HCT116 (cell line): Measurements from ENCODE around the gene ALDH9A1. TPM values are rescaled to one million over a fixed set of nuclear protein-coding genes. Genes with fewer than 3 reads are reported as not detected.

Source experiments
- ATAC-seq: fragments of 200-7000 bp; cut with Tn5 transposase; 2 replicates; pipeline ENCODE4 v1.9.1; 2020; ENCODE audit warnings: mild to moderate bottlenecking, moderate library complexity
- BruUV-seq: library from RNA; stranded (reverse); fragments of 400-500 nt; replicated peaks from 2 replicates; lab custom pipeline; 2021; lab: Mats Ljungman, UMichigan
- CTCF ChIA-PET: fragments of 300-600 bp; sonication (Branson Sonifier 250); formaldehyde crosslinking; loops from one replicate; lab custom pipeline; 2021; ENCODE audit warnings: antibody characterized with exemption; lab: Charles Lee
- POLR2A ChIA-PET: fragments of 300-600, 350-600 bp; sonication (Branson Sonifier 250); formaldehyde crosslinking; loops from one replicate; lab custom pipeline; 2021; ENCODE audit warnings: antibody characterized with exemption; lab: Charles Lee
- RAD21 ChIA-PET, 2 experiments: fragments of 300-600 bp; sonication (Branson Sonifier 250); formaldehyde crosslinking; loops; one replicate each; lab custom pipeline; 2023; ENCODE audit warnings: low total read pairs in 2 of 2; ENCODE audit not compliant: uncharacterized antibody in 2 of 2, unreplicated experiment in 2 of 2, low non-redundant PET in 1 of 2; lab: Charles Lee
- DNase-seq: peaks from one replicate; pipeline ENCODE4 v3.0.0-alpha.2; 2010; ENCODE audit warnings: low read depth, low spot score
- H2AFZ ChIP-seq: fragments of 200-600 bp; shearing (Covaris generic), sonication (generic); 2 replicates; pipeline ENCODE4 v1.6.1; 2017; ENCODE audit warnings: low read depth, mixed run types, mixed read lengths, antibody characterized with exemption, low read length; ENCODE audit not compliant: poor library complexity, severe bottlenecking
- H3K27ac ChIP-seq: 2 replicates; pipeline ENCODE4 v1.5.1; 2012; ENCODE audit warnings: low read depth, low read length
- H3K27me3 ChIP-seq: fragments of 200-600 bp; sonication (generic); 2 replicates; pipeline ENCODE4 v1.6.1; 2016; ENCODE audit warnings: mixed run types, low read length, mixed read lengths; ENCODE audit not compliant: insufficient read depth
- H3K36me3 ChIP-seq, 2 experiments: fragments of 200-500 bp in 1 of 2; fragments of 200-600 bp in 1 of 2; sonication (Bioruptor generic) in 1 of 2; sonication (generic) in 1 of 2; 2 replicates each; pipeline versions ENCODE4 v1.5.1 to v1.6.1; 2014 to 2016; ENCODE audit warnings: low read length in 2 of 2, inconsistent platforms in 1 of 2, mixed read lengths in 1 of 2, mixed run types in 1 of 2; ENCODE audit not compliant: insufficient read depth in 2 of 2, control insufficient read depth in 1 of 2
- H3K4me1 ChIP-seq, 2 experiments: fragments of 200-600 bp in 1 of 2; sonication (generic) in 1 of 2; 2 replicates each; pipeline versions ENCODE4 v1.5.1 to v1.6.1; 2012 to 2017; ENCODE audit warnings: low read length in 2 of 2, inconsistent platforms in 1 of 2, mild to moderate bottlenecking in 1 of 2, mixed read lengths in 1 of 2, mixed run types in 1 of 2, moderate library complexity in 1 of 2; ENCODE audit not compliant: insufficient read depth in 2 of 2, control insufficient read depth in 1 of 2
- H3K4me2 ChIP-seq: fragments of 200-600 bp; sonication (generic); 2 replicates; pipeline ENCODE4 v1.6.1; 2017; ENCODE audit warnings: mixed run types, low read length, mixed read lengths
- H3K4me3 ChIP-seq, 2 experiments: fragments of 200-600 bp in 1 of 2; sonication (generic) in 1 of 2; replicated peaks in 1 of 2; 2 replicates each; pipeline ENCODE4 v1.5.1; 2011 to 2016; ENCODE audit warnings: low read length in 2 of 2, control low read depth in 1 of 2, low read depth in 1 of 2, mild to moderate bottlenecking in 1 of 2, mixed read lengths in 1 of 2, mixed run types in 1 of 2
- H3K79me2 ChIP-seq: fragments of 200-600 bp; sonication (generic); 2 replicates; pipeline ENCODE4 v1.6.1; 2017; ENCODE audit warnings: mild to moderate bottlenecking, mixed run types, low read length, moderate library complexity, mixed read lengths; ENCODE audit not compliant: insufficient read depth
- H3K9ac ChIP-seq: fragments of 200-600 bp; sonication (generic); 2 replicates; pipeline ENCODE4 v1.6.1; 2016; ENCODE audit warnings: low read length, mixed read lengths
- H3K9me2 ChIP-seq: fragments of 200-600 bp; sonication (generic), shearing (Covaris generic); 2 replicates; pipeline ENCODE4 v1.6.1; 2017; ENCODE audit warnings: mixed run types, mild to moderate bottlenecking, moderate library complexity; ENCODE audit not compliant: insufficient read depth
- H3K9me3 ChIP-seq, 2 experiments: fragments of 200-500 bp in 1 of 2; fragments of 200-600 bp in 1 of 2; sonication (Bioruptor generic) in 1 of 2; sonication (generic) in 1 of 2; 2 replicates each; pipeline ENCODE4 v1.6.1; 2014 to 2017; ENCODE audit warnings: low read length in 2 of 2, mixed read lengths in 2 of 2, inconsistent platforms in 1 of 2, low read depth in 1 of 2, mild to moderate bottlenecking in 1 of 2, mixed run types in 1 of 2, moderate library complexity in 1 of 2; ENCODE audit not compliant: control insufficient read depth in 1 of 2, insufficient read depth in 1 of 2
- H4K20me1 ChIP-seq: fragments of 200-600 bp; sonication (generic), shearing (Covaris generic); 2 replicates; pipeline ENCODE4 v1.6.1; 2017; ENCODE audit warnings: mixed run types, mild to moderate bottlenecking, moderate library complexity; ENCODE audit not compliant: insufficient read depth
- ATF3 ChIP-seq: IDR thresholded peaks from 2 replicates; pipeline ENCODE4 v1.6.1; 2012
- CBX3 ChIP-seq: IDR thresholded peaks from 2 replicates; pipeline ENCODE4 v1.6.1; 2012; ENCODE audit warnings: low read depth
- CTCF ChIP-seq, 3 experiments: fragments of 200-600 bp in 1 of 3; sonication (generic) in 1 of 3; IDR thresholded peaks in 2 of 3; conservative IDR thresholded peaks in 1 of 3; 2 replicates each; pipeline ENCODE4 v1.5.1; 2012 to 2017; ENCODE audit warnings: low read depth in 2 of 3, low read length in 2 of 3, antibody characterized with exemption in 1 of 3, borderline replicate concordance in 1 of 3, control low read depth in 1 of 3, mild to moderate bottlenecking in 1 of 3, mixed read lengths in 1 of 3, mixed run types in 1 of 3, moderate library complexity in 1 of 3; ENCODE audit not compliant: insufficient read depth in 1 of 3
- EGR1 ChIP-seq: IDR thresholded peaks from 2 replicates; pipeline ENCODE4 v1.6.1; 2012; ENCODE audit warnings: low read depth
- ELF1 ChIP-seq: IDR thresholded peaks from 2 replicates; pipeline ENCODE4 v1.6.1; 2012; ENCODE audit warnings: low read depth, borderline replicate concordance
- EZH2 ChIP-seq: fragments of 200-600 bp; sonication (generic); IDR thresholded peaks from 2 replicates; pipeline ENCODE4 v1.6.1; 2017; ENCODE audit warnings: antibody characterized with exemption, mixed run types
- FOSL1 ChIP-seq: IDR thresholded peaks from 2 replicates; pipeline ENCODE4 v1.6.1; 2012; ENCODE audit warnings: low read depth
- JUND ChIP-seq: IDR thresholded peaks from 2 replicates; pipeline ENCODE4 v1.6.1; 2012
- MAX ChIP-seq: IDR thresholded peaks from 2 replicates; pipeline ENCODE4 v1.6.1; 2012
- SP1 ChIP-seq: IDR thresholded peaks from 2 replicates; pipeline ENCODE4 v1.6.1; 2012; ENCODE audit warnings: low read depth
- SRF ChIP-seq: IDR thresholded peaks from 2 replicates; pipeline ENCODE4 v1.6.1; 2012; ENCODE audit warnings: low read depth
- TCF7L2 ChIP-seq: IDR thresholded peaks from 2 replicates; pipeline ENCODE4 v1.7.0; 2011; ENCODE audit warnings: borderline replicate concordance, inconsistent platforms; ENCODE audit not compliant: insufficient read depth, insufficient read length; ENCODE audit errors: extremely low read depth
- YY1 ChIP-seq: IDR thresholded peaks from 2 replicates; pipeline ENCODE4 v1.6.1; 2011; ENCODE audit warnings: low read length, low read depth, moderate library complexity, mild to moderate bottlenecking; ENCODE audit not compliant: insufficient replicate concordance; ENCODE audit errors: extremely low read depth
- ZBTB33 ChIP-seq: IDR thresholded peaks from 2 replicates; pipeline ENCODE4 v1.6.1; 2011; ENCODE audit warnings: mild to moderate bottlenecking, low read length, moderate library complexity; ENCODE audit not compliant: insufficient replicate concordance; ENCODE audit errors: extremely low read depth
- ZFX ChIP-seq: fragments of 450-650 bp; IDR thresholded peaks from 2 replicates; pipeline ENCODE4 v1.6.1; 2017
- intact Hi-C: fragments of 100-400 bp; cut with micrococcal nuclease; formaldehyde crosslinking; loops from 2 replicates; pipeline ENCODE4 v1.10.0; 2022
- total RNA-seq: library from RNA; stranded (reverse); gene quantifications from one replicate; pipeline ENCODE4 v1.2.1, GENCODE V29; 2021; ENCODE audit not compliant: unreplicated experiment

ALDH9A1 gene
- total RNA-seq, 1 experiment from 2014 or later: 46.0 TPM

- TF ChIP-seq ATF3 (no peak), CTCF (IDR thresholded peaks at IDR 0.05 in 2 of 3, conservative IDR thresholded peaks at IDR 0.05 in 1 of 3; ENCODE audit: borderline replicate concordance in 1 of 3, insufficient read depth in 1 of 3, low read depth in 2 of 3, low read length in 2 of 3) (no peak), SRF (no peak)
These were observed 22.6 kb downstream of the ALDH9A1 start (continued) for GRCh38 chr1:165675794-165676193.

- Histone ChIP-seq H3K9me3 (no peaks in the 10 kb centered on the region), H3K27ac (no peak overlapping the region), H3K79me2 (no peaks in the 10 kb centered on the region), H3K4me1 (no peaks in the 10 kb centered on the region), H3K9me2 (no peaks in the 10 kb centered on the region), H3K4me2 (no peak overlapping the region), H3K36me3 (peaks cover 12 to 13% of the 10 kb centered on the region in 2 experiments; a peak in 2 of 4 replicates), H4K20me1 (no peaks in the 10 kb centered on the region), H3K27me3 (no peaks in the 10 kb centered on the region), H3K9ac (no peak overlapping the region), H2AFZ (no peak overlapping the region), H3K4me3 (no peak overlapping the region)
- intact Hi-C loops: no loop called here
- DNase-seq (no peak), ATAC-seq (no peak)
- ChIA-PET POLR2A (no interaction called here), RAD21 (no interaction called here), CTCF (no interaction called here)
- BruUV-seq: no TSS peak
- no peak for TF ChIP-seq ELF1
- TF ChIP-seq YY1: no peak
- no peak for TF ChIP-seq EZH2
- no peak for TF ChIP-seq CTCF (IDR thresholded peaks at IDR 0.05 in 2 of 3, conservative IDR thresholded peaks at IDR 0.05 in 1 of 3; ENCODE audit: borderline replicate concordance in 1 of 3, insufficient read depth in 1 of 3, low read depth in 2 of 3, low read length in 2 of 3)
- TF ChIP-seq CBX3: no peak
- TF ChIP-seq ZBTB33: no peak
- TF ChIP-seq SP1: no peak
- no peak for TF ChIP-seq JUND
- TF ChIP-seq FOSL1: no peak
- no peak for TF ChIP-seq ZFX
- TF ChIP-seq EGR1: no peak
- no peak for TF ChIP-seq ATF3
- no peak for TF ChIP-seq MAX
- no peak for TF ChIP-seq TCF7L2
These were observed 23.8 kb downstream of the ALDH9A1 start for GRCh38 chr1:165674599-165674998.
